Lower leg skin (tissue), 4 donors: ENCODE measurements around the gene SH3RF2. TPM values are rescaled to one million over a fixed set of nuclear protein-coding genes. Genes with fewer than 3 reads are reported as not detected.

Source experiments
- DNase-seq, 2 donors: peaks; one replicate each; pipeline ENCODE4 v3.0.0-alpha.2; 2019; ENCODE audit warnings: low spot score in 2 of 2
- H3K4me3 ChIP-seq: fragments of 200-600 bp; sonication (generic); 2 replicates; pipeline ENCODE4 v1.5.1; 2017; ENCODE audit warnings: mild to moderate bottlenecking, low read depth; ENCODE audit not compliant: poor library complexity, severe bottlenecking
- POLR2A ChIP-seq, 2 donors: fragments of 450-650 bp; IDR thresholded peaks; one replicate each; pipeline ENCODE4 v1.6.1; 2016 to 2017; ENCODE audit warnings: antibody characterized with exemption in 2 of 2, mild to moderate bottlenecking in 1 of 2, moderate library complexity in 1 of 2
- WGBS, 2 donors: methylation state at CpG; one replicate each; pipeline ENCODE4 v1.1.5; 2018; 5-methylcytosine and 5-hydroxymethylcytosine counted together
- intact Hi-C: fragments of 100-400 bp; cut with DNase I; formaldehyde crosslinking; loops from one replicate; pipeline ENCODE4 v1.15.0; 2023; ENCODE audit warnings: low total_unique reads
- total RNA-seq, 4 donors: library from RNA; depleted of rRNA; stranded (reverse); fragments of >200 nt; gene quantifications; one replicate each; pipeline ENCODE4 v1.1.0, GENCODE V29; 2016
- TF ChIP-seq, protein P1 (sequence below), 3 donors: fragments of 450-650 bp; IDR thresholded peaks; one replicate each; pipeline ENCODE4 v1.5.1; 2016; ENCODE audit warnings: antibody characterized with exemption in 3 of 3, mild to moderate bottlenecking in 3 of 3, moderate library complexity in 2 of 3

The SH3RF2 gene
- total RNA-seq, 4 donors from 2014 or later, result 109 to 169 (median 121) TPM

DNA sequence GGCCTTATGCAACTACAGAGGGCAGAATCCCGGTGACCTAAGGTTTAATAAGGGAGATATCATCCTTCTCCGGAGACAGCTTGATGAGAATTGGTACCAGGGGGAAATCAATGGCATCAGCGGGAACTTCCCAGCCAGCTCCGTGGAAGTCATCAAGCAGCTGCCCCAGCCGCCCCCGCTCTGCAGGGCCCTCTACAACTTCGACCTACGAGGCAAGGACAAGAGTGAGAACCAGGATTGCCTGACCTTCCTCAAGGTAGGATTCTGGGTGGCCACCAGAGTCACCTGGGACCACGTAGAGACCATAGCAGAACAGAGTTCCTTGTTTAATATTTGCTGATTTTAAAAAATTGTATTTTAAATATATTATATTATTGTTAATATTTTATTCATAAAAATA lies 63.7 kb downstream of the SH3RF2 start:
- 92 to 93% methylated on average over 9 of the region's 9 CpGs for WGBS, 2 donors
- no peak for TF ChIP-seq POLR2A (IDR thresholded peaks at IDR 0.05)
- TF ChIP-seq, protein P1, sequence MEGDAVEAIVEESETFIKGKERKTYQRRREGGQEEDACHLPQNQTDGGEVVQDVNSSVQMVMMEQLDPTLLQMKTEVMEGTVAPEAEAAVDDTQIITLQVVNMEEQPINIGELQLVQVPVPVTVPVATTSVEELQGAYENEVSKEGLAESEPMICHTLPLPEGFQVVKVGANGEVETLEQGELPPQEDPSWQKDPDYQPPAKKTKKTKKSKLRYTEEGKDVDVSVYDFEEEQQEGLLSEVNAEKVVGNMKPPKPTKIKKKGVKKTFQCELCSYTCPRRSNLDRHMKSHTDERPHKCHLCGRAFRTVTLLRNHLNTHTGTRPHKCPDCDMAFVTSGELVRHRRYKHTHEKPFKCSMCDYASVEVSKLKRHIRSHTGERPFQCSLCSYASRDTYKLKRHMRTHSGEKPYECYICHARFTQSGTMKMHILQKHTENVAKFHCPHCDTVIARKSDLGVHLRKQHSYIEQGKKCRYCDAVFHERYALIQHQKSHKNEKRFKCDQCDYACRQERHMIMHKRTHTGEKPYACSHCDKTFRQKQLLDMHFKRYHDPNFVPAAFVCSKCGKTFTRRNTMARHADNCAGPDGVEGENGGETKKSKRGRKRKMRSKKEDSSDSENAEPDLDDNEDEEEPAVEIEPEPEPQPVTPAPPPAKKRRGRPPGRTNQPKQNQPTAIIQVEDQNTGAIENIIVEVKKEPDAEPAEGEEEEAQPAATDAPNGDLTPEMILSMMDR (IDR thresholded peaks at IDR 0.05), result no peak
- intact Hi-C loops, result no loop called here
- DNase-seq, result no peak
- H3K4me3 ChIP-seq, result no peak overlapping the region

DNA sequence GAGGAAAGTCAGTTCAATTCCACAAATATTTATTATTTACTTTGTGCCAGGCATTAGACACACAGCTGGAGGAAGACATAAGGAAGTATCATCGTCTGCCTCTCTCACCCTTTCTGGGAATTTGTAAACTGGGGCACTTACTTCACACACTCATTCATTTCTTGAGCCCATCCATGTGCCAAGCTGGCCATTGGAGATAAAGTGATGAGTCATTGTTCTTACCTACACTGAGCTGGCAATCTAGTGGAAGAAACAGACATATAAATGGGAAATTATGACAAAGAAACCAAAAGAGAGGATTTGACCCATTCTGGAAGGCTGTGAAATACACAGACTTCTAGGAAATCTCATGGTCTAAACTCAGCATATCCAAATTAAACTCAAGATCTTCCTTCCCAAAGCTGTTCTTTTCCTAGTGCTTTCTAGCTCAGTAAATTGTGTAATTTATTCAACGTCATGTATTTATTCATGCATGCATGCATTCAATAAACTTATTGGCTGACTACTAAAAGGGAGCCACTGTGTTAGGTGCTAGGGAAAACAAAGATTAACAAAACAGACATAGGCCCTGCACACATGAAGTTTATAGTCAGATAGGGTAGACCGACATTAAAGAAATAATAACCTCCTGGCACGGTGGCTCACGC lies 65.3 kb downstream of the SH3RF2 start:
- DNase-seq, result no peak
- WGBS, 2 donors, result 88% methylated on average over 5 of the region's 5 CpGs
- TF ChIP-seq, protein P1 (IDR thresholded peaks at IDR 0.05), result no peak
- TF ChIP-seq POLR2A (IDR thresholded peaks at IDR 0.05), result no peak
- intact Hi-C loops, result no loop called here
- H3K4me3 ChIP-seq, result no peak overlapping the region

DNA sequence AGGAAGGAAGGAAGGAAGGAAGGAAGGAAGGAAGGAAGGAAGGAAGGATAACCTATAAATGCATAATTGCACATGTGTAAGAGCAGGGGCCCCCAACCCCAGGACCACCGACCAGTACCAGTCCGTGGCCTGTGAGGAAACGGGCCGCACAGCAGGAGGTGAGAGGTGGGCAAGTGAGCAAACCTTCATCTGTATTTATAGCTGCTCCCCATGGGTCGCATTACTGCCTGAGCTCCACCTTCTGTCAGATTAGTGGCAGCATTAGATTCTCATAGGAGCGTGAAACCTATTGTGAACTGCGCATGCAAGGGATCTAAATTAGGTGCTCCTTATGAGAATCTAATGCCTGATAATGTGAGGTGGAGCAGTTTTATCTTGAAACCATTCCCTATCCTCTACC lies 66.1 kb downstream of the SH3RF2 start:
- intact Hi-C loops, result no loop called here
- no peak for DNase-seq
- TF ChIP-seq POLR2A (IDR thresholded peaks at IDR 0.05), result no peak
- TF ChIP-seq, protein P1 (IDR thresholded peaks at IDR 0.05), result no peak

DNA sequence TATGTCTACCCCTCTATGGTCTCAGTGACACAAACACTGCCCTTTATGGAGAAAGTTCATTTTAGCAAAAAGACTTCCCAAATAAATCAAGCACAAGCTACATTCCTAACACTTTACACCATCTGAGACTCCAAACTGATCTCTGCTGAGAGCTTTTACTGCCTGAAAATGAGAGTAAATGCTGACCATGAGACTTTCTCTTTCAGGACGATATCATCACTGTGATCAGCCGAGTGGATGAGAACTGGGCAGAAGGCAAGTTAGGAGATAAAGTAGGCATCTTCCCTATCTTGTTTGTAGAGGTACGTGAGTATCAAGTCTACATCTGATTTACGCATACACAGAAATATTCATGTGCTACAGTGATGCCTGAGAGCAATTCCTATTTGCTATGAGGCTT lies 67.5 kb downstream of the SH3RF2 start:
- 71 to 77% methylated on average over 4 of the region's 4 CpGs for WGBS, 2 donors
- intact Hi-C loops, result no loop called here
- DNase-seq, result no peak
- H3K4me3 ChIP-seq, result no peak overlapping the region
- no peak for TF ChIP-seq POLR2A (IDR thresholded peaks at IDR 0.05)
- TF ChIP-seq, protein P1 (IDR thresholded peaks at IDR 0.05), result no peak

More for the DNA sequence above, 66.1 kb downstream of the SH3RF2 start:
- 82 to 86% methylated on average over 7 of the region's 7 CpGs for WGBS, 2 donors
- H3K4me3 ChIP-seq, result no peak overlapping the region

DNA sequence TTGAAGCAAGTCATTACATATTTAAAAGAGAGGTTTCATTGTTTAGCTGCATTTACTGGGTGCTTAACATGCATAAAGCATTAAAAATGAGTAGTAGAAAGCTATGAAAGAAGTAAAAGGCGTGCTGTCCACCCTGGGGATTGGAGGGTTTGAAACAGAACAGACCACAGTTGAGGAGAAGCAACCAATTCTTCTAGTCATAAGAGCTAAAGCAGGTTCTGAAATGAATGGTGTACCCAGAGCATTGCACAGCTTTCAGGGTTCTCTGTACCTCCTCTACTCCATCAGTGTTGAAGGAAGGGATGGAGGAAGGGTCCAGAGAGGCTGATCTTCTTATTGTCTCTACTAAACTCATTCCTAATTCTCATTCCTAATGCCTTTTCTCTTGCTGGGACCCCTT lies 68.9 kb downstream of the SH3RF2 start:
- DNase-seq, result no peak
- WGBS, 2 donors, result 88 to 92% methylated on average over 1 of the region's 1 CpG
- no peak for TF ChIP-seq POLR2A (IDR thresholded peaks at IDR 0.05)
- TF ChIP-seq, protein P1 (IDR thresholded peaks at IDR 0.05), result no peak
- intact Hi-C loops, result no loop called here
- H3K4me3 ChIP-seq, result no peak overlapping the region

DNA sequence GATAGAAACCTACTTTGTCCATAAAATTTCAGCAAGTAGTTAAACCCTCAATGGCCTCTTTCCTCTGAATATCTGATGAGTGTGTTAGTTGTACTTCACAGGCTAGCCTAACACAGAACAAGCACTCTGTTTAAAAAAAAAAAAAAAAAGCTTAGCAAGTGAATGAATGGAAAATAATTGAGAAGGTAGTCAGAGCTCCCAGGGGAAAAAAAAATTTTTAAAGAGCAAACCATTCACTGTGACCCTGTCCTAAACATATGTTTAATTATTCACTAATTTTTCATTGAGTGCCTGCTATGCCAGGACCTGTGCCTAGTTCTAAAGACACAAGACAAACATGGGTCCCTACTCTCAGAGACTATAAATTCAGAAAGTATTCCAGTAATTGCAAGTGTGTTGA lies 69.3 kb downstream of the SH3RF2 start:
- intact Hi-C loops, result no loop called here
- DNase-seq, result no peak
- TF ChIP-seq, protein P1 (IDR thresholded peaks at IDR 0.05), result no peak
- no peak for TF ChIP-seq POLR2A (IDR thresholded peaks at IDR 0.05)
- H3K4me3 ChIP-seq, result no peak overlapping the region
